HEK293 (cell line): ENCODE data around the gene ENTREP1.

ENCODE experiments used
- CTCF ChIA-PET: fragments of 350-600 bp; formaldehyde crosslinking; extraction: SDS; loops from one replicate; lab custom pipeline; 2021; ENCODE audit warnings: antibody characterized with exemption; lab: Yijun Ruan, JAX
- POLR2A ChIA-PET: fragments of 300-600 bp; formaldehyde crosslinking; extraction: SDS; loops from one replicate; lab custom pipeline; 2020; ENCODE audit warnings: antibody characterized with exemption, inconsistent platforms; lab: Yijun Ruan, JAX
- H3K27ac ChIP-seq: fragments of 200-500 bp; sonication (Bioruptor generic); 2 replicates; pipeline ENCODE4 v1.5.1; 2014; ENCODE audit warnings: low read depth, low read length, control low read depth, inconsistent platforms; ENCODE audit errors: extremely low read depth
- H3K36me3 ChIP-seq, 2 experiments: fragments of 200-500 bp in 1 of 2; sonication (Bioruptor generic) in 1 of 2; 1 replicate in 1 of 2; 2 replicates in 1 of 2; pipeline ENCODE4 v1.5.1; 2014 to 2017; ENCODE audit warnings: inconsistent platforms in 2 of 2, low read length in 2 of 2; ENCODE audit not compliant: control insufficient read depth in 2 of 2, insufficient read depth in 1 of 2
- H3K4me1 ChIP-seq: fragments of 200-500 bp; sonication (Bioruptor generic); 2 replicates; pipeline ENCODE4 v1.5.1; 2014; ENCODE audit warnings: mild to moderate bottlenecking, low read length, inconsistent platforms; ENCODE audit not compliant: control insufficient read depth, insufficient read depth
- H3K4me3 ChIP-seq: 2 replicates; pipeline ENCODE4 v1.5.1; 2011; ENCODE audit warnings: low read depth, mild to moderate bottlenecking, control low read depth, low read length, moderate library complexity
- H3K9me3 ChIP-seq: fragments of 200-500 bp; sonication (Bioruptor generic); 2 replicates; pipeline ENCODE4 v1.5.1; 2014; ENCODE audit warnings: low read depth, low read length, inconsistent platforms; ENCODE audit not compliant: control insufficient read depth, insufficient read depth
- GLIS1 ChIP-seq: fragments of 450-650 bp; formaldehyde crosslinking; IDR thresholded peaks from 2 replicates; pipeline ENCODE4 v1.5.1; 2016; ENCODE audit warnings: missing biosample characterization, missing genetic modification characterization
- KLF10 ChIP-seq: fragments of 450-650 bp; IDR thresholded peaks from 2 replicates; pipeline ENCODE4 v1.5.1; 2018; ENCODE audit warnings: missing biosample characterization, mild to moderate bottlenecking, missing genetic modification characterization
- KLF7 ChIP-seq: fragments of 450-650 bp; formaldehyde crosslinking; IDR thresholded peaks from 2 replicates; pipeline ENCODE4 v1.5.1; 2016; ENCODE audit warnings: missing biosample characterization, missing genetic modification characterization, borderline replicate concordance
- KLF9 ChIP-seq: fragments of 450-650 bp; formaldehyde crosslinking; IDR thresholded peaks from 2 replicates; pipeline ENCODE4 v1.5.1; 2016; ENCODE audit warnings: missing biosample characterization, missing genetic modification characterization, low read depth
- OSR2 ChIP-seq: fragments of 450-650 bp; formaldehyde crosslinking; IDR thresholded peaks from 2 replicates; pipeline ENCODE4 v1.5.1; 2016; ENCODE audit warnings: missing biosample characterization, missing genetic modification characterization
- PRDM1 ChIP-seq: fragments of 450-650 bp; formaldehyde crosslinking; IDR thresholded peaks from 2 replicates; pipeline ENCODE4; 2016; ENCODE audit warnings: missing biosample characterization, missing genetic modification characterization
- TCF7L2 ChIP-seq: IDR thresholded peaks from 2 replicates; pipeline ENCODE4 v1.6.1; 2011; ENCODE audit warnings: low read depth, mild to moderate bottlenecking, inconsistent platforms, low read length, moderate library complexity, borderline replicate concordance
- YY1 ChIP-seq: fragments of 450-650 bp; formaldehyde crosslinking; IDR thresholded peaks from 2 replicates; pipeline ENCODE4 v1.5.1; 2018; ENCODE audit warnings: missing biosample characterization, missing genetic modification characterization
- ZBTB8A ChIP-seq: fragments of 450-650 bp; formaldehyde crosslinking; IDR thresholded peaks from 2 replicates; pipeline ENCODE4 v1.5.1; 2016; ENCODE audit warnings: missing biosample characterization, missing genetic modification characterization
- ZNF112 ChIP-seq: fragments of 450-650 bp; formaldehyde crosslinking; IDR thresholded peaks from 2 replicates; pipeline ENCODE4 v1.5.0; 2017; ENCODE audit warnings: missing biosample characterization, missing genetic modification characterization
- ZNF132 ChIP-seq: fragments of 450-650 bp; formaldehyde crosslinking; IDR thresholded peaks from 2 replicates; pipeline ENCODE4 v1.5.1; 2017; ENCODE audit warnings: missing biosample characterization, missing genetic modification characterization, borderline replicate concordance
- ZNF174 ChIP-seq: fragments of 450-650 bp; formaldehyde crosslinking; IDR thresholded peaks from 2 replicates; pipeline ENCODE4 v1.5.0; 2017; ENCODE audit warnings: missing biosample characterization, mild to moderate bottlenecking, missing genetic modification characterization
- ZNF19 ChIP-seq: fragments of 450-650 bp; formaldehyde crosslinking; IDR thresholded peaks from 2 replicates; pipeline ENCODE4; 2016; ENCODE audit warnings: missing biosample characterization, missing genetic modification characterization, low read depth
- ZNF214 ChIP-seq: fragments of 450-650 bp; formaldehyde crosslinking; IDR thresholded peaks from 2 replicates; pipeline ENCODE4 v1.5.1; 2017; ENCODE audit warnings: missing biosample characterization, mild to moderate bottlenecking, missing genetic modification characterization, borderline replicate concordance
- ZNF324 ChIP-seq: fragments of 450-650 bp; formaldehyde crosslinking; IDR thresholded peaks from 2 replicates; pipeline ENCODE4 v1.5.1; 2016; ENCODE audit warnings: missing biosample characterization, missing genetic modification characterization
- ZNF335 ChIP-seq: fragments of 450-650 bp; formaldehyde crosslinking; conservative IDR thresholded peaks from 2 replicates; pipeline ENCODE4 v1.5.1; 2016; ENCODE audit warnings: missing biosample characterization, missing genetic modification characterization
- ZNF514 ChIP-seq: fragments of 450-650 bp; formaldehyde crosslinking; IDR thresholded peaks from 2 replicates; pipeline ENCODE4 v1.5.1; 2016; ENCODE audit warnings: missing biosample characterization, missing genetic modification characterization
- ZNF529 ChIP-seq: fragments of 450-650 bp; formaldehyde crosslinking; IDR thresholded peaks from 2 replicates; pipeline ENCODE4 v1.5.1; 2017; ENCODE audit warnings: missing genetic modification characterization, missing biosample characterization; ENCODE audit not compliant: insufficient replicate concordance
- ZNF555 ChIP-seq: fragments of 450-650 bp; formaldehyde crosslinking; conservative IDR thresholded peaks from 2 replicates; pipeline ENCODE4 v1.5.1; 2017; ENCODE audit warnings: missing biosample characterization, mild to moderate bottlenecking, missing genetic modification characterization, inconsistent platforms
- ZNF561 ChIP-seq: fragments of 450-650 bp; IDR thresholded peaks from 2 replicates; pipeline ENCODE4 v1.5.1; 2018; ENCODE audit warnings: missing biosample characterization, missing genetic modification characterization, borderline replicate concordance
- ZNF624 ChIP-seq: fragments of 450-650 bp; formaldehyde crosslinking; IDR thresholded peaks from 2 replicates; pipeline ENCODE4 v1.5.1; 2017; ENCODE audit warnings: missing biosample characterization, missing genetic modification characterization
- ZNF629 ChIP-seq: fragments of 450-650 bp; formaldehyde crosslinking; IDR thresholded peaks from 2 replicates; pipeline ENCODE4 v1.5.1; 2017; ENCODE audit warnings: missing biosample characterization, missing genetic modification characterization
- ZNF658 ChIP-seq: fragments of 450-650 bp; formaldehyde crosslinking; IDR thresholded peaks from 2 replicates; pipeline ENCODE4; 2016; ENCODE audit warnings: missing biosample characterization, missing genetic modification characterization
- ZNF660 ChIP-seq: fragments of 450-650 bp; IDR thresholded peaks from 2 replicates; pipeline ENCODE4 v1.5.1; 2018; ENCODE audit warnings: missing biosample characterization, mild to moderate bottlenecking, missing genetic modification characterization
- ZNF677 ChIP-seq: fragments of 450-650 bp; IDR thresholded peaks from 2 replicates; pipeline ENCODE4 v1.5.0; 2018; ENCODE audit warnings: missing biosample characterization, mild to moderate bottlenecking, missing genetic modification characterization, moderate library complexity
- ZNF704 ChIP-seq: fragments of 450-650 bp; formaldehyde crosslinking; IDR thresholded peaks from 2 replicates; pipeline ENCODE4 v1.5.1; 2016; ENCODE audit warnings: missing biosample characterization, missing genetic modification characterization
- ZNF747 ChIP-seq: fragments of 450-650 bp; formaldehyde crosslinking; IDR thresholded peaks from 2 replicates; pipeline ENCODE4 v1.5.1; 2016; ENCODE audit warnings: missing biosample characterization, missing genetic modification characterization
- ZSCAN30 ChIP-seq: fragments of 450-650 bp; IDR thresholded peaks from 2 replicates; pipeline ENCODE4 v1.5.1; 2018; ENCODE audit warnings: missing biosample characterization, mild to moderate bottlenecking, missing genetic modification characterization, moderate library complexity
- TF ChIP-seq, protein P1 (sequence below): fragments of 450-650 bp; formaldehyde crosslinking; IDR thresholded peaks from 2 replicates; pipeline ENCODE4 v1.5.1; 2016; ENCODE audit warnings: missing biosample characterization, missing genetic modification characterization
- TF ChIP-seq, protein P2 (sequence below): fragments of 450-650 bp; formaldehyde crosslinking; IDR thresholded peaks from 2 replicates; pipeline ENCODE4 v1.5.1; 2016; ENCODE audit warnings: missing biosample characterization, missing genetic modification characterization, borderline replicate concordance

Gene ENTREP1

DNA sequence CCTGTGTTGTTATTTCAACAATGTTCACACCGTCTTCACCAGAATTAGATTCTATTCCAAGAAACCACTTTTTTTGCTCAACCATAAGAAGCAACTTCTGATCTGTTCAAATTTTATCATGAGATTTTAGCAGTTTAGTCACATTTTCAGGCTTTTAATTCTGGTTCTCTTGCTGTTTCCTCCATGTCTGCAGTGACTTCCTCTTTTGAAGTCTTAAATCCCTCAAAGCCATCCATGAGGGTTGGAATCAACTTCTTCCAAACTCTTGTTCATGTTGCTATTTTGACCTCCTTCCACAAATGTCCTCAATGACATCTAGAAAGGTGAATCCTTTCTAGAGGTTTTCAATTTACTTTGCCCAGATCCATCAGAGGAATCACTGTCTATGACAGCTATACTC is 25.7 kb upstream of the ENTREP1 start:
- CTCF ChIA-PET = interaction anchor here (1.1 to 1.6 kb wide), 2 partner anchors 15 to 22 kb away, joined by 3 to 4 read pairs; no protein-coding TSS in a partner anchor
- no peaks in the 10 kb centered on the region for H3K36me3 ChIP-seq
- POLR2A ChIA-PET = no interaction called here
- no peaks in the 10 kb centered on the region for H3K4me1 ChIP-seq
- H3K9me3 ChIP-seq = no peaks in the 10 kb centered on the region
- no peak overlapping the region for H3K4me3 ChIP-seq
- no peak overlapping the region for H3K27ac ChIP-seq
- TF ChIP-seq GLIS1 = no peak
- TF ChIP-seq ZNF704 (tag by site-specific recombination) = no peak
- no peak for TF ChIP-seq ZNF624
- no peak for TF ChIP-seq ZNF660 (tag by site-specific recombination)
- TF ChIP-seq, protein P1, sequence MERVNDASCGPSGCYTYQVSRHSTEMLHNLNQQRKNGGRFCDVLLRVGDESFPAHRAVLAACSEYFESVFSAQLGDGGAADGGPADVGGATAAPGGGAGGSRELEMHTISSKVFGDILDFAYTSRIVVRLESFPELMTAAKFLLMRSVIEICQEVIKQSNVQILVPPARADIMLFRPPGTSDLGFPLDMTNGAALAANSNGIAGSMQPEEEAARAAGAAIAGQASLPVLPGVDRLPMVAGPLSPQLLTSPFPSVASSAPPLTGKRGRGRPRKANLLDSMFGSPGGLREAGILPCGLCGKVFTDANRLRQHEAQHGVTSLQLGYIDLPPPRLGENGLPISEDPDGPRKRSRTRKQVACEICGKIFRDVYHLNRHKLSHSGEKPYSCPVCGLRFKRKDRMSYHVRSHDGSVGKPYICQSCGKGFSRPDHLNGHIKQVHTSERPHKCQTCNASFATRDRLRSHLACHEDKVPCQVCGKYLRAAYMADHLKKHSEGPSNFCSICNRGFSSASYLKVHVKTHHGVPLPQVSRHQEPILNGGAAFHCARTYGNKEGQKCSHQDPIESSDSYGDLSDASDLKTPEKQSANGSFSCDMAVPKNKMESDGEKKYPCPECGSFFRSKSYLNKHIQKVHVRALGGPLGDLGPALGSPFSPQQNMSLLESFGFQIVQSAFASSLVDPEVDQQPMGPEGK (tag by site-specific recombination) = no peak
- TF ChIP-seq YY1 (tag by site-specific recombination) = no peak
- TF ChIP-seq ZNF561 = no peak
- no peak for TF ChIP-seq ZNF19 (tag by site-specific recombination)
- TF ChIP-seq ZNF629 (tag by site-specific recombination) = no peak
- TF ChIP-seq TCF7L2 = no peak
- no peak for TF ChIP-seq ZNF324 (tag by site-specific recombination)
- no peak for TF ChIP-seq ZNF214
- TF ChIP-seq ZBTB8A (tag by site-specific recombination) = no peak
- no peak for TF ChIP-seq KLF10 (tag by site-specific recombination)
- TF ChIP-seq ZNF747 (tag by site-specific recombination) = no peak
- TF ChIP-seq ZNF132 (tag by site-specific recombination) = no peak
- no peak for TF ChIP-seq ZNF658 (tag by site-specific recombination)

DNA sequence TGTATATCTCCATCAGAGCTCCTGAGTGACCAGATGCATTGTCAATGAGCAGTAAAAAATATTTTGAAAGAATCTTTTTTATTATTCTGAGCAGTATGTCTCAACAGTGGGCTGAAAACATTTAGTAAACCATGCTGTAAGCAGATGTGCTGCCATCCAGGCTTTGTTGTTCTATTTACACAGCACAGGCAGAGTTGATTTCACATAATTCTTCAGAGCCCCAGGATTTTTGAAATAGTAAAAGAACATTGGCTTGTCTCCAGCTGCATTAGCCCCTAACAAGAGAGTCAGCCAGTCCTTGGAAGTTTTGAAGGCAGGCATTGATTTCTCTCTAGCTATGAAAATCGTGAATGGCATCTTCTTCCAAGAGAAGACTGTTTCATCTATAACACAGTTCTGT is 25.2 kb upstream of the ENTREP1 start:
- H3K9me3 ChIP-seq = no peaks in the 10 kb centered on the region
- POLR2A ChIA-PET = no interaction called here
- no peak overlapping the region for H3K4me3 ChIP-seq
- no peaks in the 10 kb centered on the region for H3K36me3 ChIP-seq
- TF ChIP-seq ZNF335 (tag by site-specific recombination) (no peak), ZNF174 (tag by site-specific recombination) (no peak), ZNF514 (tag by site-specific recombination) (no peak), KLF7 (tag by site-specific recombination) (no peak), ZNF529 (tag by site-specific recombination) (no peak), ZNF112 (tag by site-specific recombination) (no peak), OSR2 (tag by site-specific recombination) (no peak), ZNF555 (tag by site-specific recombination) (no peak), PRDM1 (tag by site-specific recombination) (no peak), ZNF677 (tag by site-specific recombination) (no peak), ZSCAN30 (tag by site-specific recombination) (no peak), KLF9 (tag by site-specific recombination) (no peak)
- TF ChIP-seq, protein P2, sequence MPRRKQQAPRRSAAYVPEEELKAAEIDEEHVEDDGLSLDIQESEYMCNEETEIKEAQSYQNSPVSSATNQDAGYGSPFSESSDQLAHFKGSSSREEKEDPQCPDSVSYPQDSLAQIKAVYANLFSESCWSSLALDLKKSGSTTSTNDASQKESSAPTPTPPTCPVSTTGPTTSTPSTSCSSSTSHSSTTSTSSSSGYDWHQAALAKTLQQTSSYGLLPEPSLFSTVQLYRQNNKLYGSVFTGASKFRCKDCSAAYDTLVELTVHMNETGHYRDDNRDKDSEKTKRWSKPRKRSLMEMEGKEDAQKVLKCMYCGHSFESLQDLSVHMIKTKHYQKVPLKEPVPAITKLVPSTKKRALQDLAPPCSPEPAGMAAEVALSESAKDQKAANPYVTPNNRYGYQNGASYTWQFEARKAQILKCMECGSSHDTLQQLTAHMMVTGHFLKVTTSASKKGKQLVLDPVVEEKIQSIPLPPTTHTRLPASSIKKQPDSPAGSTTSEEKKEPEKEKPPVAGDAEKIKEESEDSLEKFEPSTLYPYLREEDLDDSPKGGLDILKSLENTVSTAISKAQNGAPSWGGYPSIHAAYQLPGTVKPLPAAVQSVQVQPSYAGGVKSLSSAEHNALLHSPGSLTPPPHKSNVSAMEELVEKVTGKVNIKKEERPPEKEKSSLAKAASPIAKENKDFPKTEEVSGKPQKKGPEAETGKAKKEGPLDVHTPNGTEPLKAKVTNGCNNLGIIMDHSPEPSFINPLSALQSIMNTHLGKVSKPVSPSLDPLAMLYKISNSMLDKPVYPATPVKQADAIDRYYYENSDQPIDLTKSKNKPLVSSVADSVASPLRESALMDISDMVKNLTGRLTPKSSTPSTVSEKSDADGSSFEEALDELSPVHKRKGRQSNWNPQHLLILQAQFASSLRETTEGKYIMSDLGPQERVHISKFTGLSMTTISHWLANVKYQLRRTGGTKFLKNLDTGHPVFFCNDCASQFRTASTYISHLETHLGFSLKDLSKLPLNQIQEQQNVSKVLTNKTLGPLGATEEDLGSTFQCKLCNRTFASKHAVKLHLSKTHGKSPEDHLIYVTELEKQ (tag by site-specific recombination) = no peak
- no peak overlapping the region for H3K27ac ChIP-seq
- H3K4me1 ChIP-seq = no peaks in the 10 kb centered on the region
- CTCF ChIA-PET = interaction anchor here (1.1 to 1.6 kb wide), 2 partner anchors 16 to 21 kb away, joined by 3 to 4 read pairs; no protein-coding TSS in a partner anchor
